RWPE2 (cell line): ENCODE data around the gene ZACN.

Source experiments
- ATAC-seq: fragments of 200-7000 bp; cut with Tn5 transposase; 3 replicates; pipeline ENCODE4 v1.9.1; 2021; ENCODE audit warnings: low read depth
- DNase-seq: peaks from one replicate; pipeline ENCODE4 v3.0.0-alpha.2; 2020; ENCODE audit warnings: low spot score
- H3K27ac ChIP-seq: fragments of 450-650 bp; 2 replicates; pipeline ENCODE4 v1.5.1; 2017; ENCODE audit warnings: mild to moderate bottlenecking; ENCODE audit not compliant: poor library complexity, severe bottlenecking
- H3K27me3 ChIP-seq: fragments of 250-450 bp; sonication (Bioruptor Pico); 2 replicates; pipeline ENCODE4 v1.5.1; 2021; ENCODE audit warnings: mild to moderate bottlenecking, moderate library complexity; ENCODE audit not compliant: insufficient read depth, poor library complexity, severe bottlenecking
- H3K36me3 ChIP-seq: fragments of 250-450 bp; sonication (Bioruptor Pico); 2 replicates; pipeline ENCODE4 v1.5.1; 2020; ENCODE audit warnings: low read depth, mild to moderate bottlenecking, moderate library complexity
- H3K4me1 ChIP-seq: fragments of 250-450 bp; sonication (Bioruptor Pico); 2 replicates; pipeline ENCODE4 v1.5.1; 2021; ENCODE audit warnings: mild to moderate bottlenecking, moderate library complexity; ENCODE audit not compliant: insufficient read depth, poor library complexity, severe bottlenecking
- H3K4me3 ChIP-seq: fragments of 250-450 bp; sonication (Bioruptor Pico); 2 replicates; pipeline ENCODE4 v1.5.1; 2021; ENCODE audit warnings: mild to moderate bottlenecking, moderate library complexity; ENCODE audit not compliant: severe bottlenecking
- H3K9me3 ChIP-seq: fragments of 250-450 bp; sonication (Bioruptor Pico); 2 replicates; pipeline ENCODE4 v1.5.1; 2021; ENCODE audit warnings: mild to moderate bottlenecking, moderate library complexity; ENCODE audit not compliant: severe bottlenecking
- TF ChIP-seq, protein P1 (sequence below): fragments of 450-650 bp; IDR thresholded peaks from one replicate; pipeline ENCODE4 v1.5.1; 2017; ENCODE audit warnings: mild to moderate bottlenecking, moderate library complexity; ENCODE audit not compliant: poor library complexity, severe bottlenecking

ZACN gene

DNA sequence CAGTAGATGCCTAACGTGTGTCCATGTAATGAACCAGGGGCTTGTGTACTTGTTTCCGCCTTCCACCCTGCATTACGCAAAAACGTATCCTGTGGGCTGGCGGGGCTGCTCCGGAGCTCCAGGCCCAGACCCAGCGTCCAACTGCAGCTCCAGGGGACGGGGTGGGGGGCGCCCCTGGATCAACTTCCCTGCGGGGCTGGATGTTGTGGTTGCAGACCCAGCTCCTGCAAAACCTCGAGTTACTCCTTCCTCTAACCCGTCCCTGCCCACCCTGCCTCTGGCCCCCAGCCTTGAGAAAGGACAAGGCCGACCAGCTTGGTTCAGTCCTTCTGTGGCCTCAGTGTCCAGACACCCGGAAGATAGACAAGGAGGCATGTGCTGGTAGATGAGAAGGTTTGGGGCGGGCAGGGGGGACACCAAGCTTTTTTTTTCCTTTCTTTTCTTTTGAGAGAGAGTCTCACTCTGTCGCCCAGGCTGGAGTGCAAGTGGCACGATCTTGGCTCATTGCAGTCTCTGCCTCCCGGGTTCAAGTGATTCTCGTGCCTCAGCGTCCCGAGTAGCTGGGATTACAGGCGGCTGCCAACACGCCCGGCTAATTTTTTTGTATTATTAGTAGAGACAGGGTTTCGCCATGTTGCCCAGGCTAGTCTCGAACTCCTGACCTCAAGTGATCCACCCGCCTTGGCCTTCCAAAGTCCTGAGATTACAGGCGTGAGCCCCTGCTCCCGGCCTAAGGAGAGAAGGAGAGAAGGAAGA is 25.3 kb downstream of the ZACN start:
- no peaks in the 10 kb centered on the region for H3K27me3 ChIP-seq
- H3K27ac ChIP-seq: peak overlapping the region; percentile 24
- no peak for DNase-seq
- TF ChIP-seq, protein P1, sequence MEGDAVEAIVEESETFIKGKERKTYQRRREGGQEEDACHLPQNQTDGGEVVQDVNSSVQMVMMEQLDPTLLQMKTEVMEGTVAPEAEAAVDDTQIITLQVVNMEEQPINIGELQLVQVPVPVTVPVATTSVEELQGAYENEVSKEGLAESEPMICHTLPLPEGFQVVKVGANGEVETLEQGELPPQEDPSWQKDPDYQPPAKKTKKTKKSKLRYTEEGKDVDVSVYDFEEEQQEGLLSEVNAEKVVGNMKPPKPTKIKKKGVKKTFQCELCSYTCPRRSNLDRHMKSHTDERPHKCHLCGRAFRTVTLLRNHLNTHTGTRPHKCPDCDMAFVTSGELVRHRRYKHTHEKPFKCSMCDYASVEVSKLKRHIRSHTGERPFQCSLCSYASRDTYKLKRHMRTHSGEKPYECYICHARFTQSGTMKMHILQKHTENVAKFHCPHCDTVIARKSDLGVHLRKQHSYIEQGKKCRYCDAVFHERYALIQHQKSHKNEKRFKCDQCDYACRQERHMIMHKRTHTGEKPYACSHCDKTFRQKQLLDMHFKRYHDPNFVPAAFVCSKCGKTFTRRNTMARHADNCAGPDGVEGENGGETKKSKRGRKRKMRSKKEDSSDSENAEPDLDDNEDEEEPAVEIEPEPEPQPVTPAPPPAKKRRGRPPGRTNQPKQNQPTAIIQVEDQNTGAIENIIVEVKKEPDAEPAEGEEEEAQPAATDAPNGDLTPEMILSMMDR: no peak
- peaks cover 30% of the 10 kb centered on the region for H3K36me3 ChIP-seq
- ATAC-seq: no peak
- H3K4me3 ChIP-seq: peak overlapping the region; percentile 73
- H3K9me3 ChIP-seq: no peaks in the 10 kb centered on the region
- peaks cover 6% of the 10 kb centered on the region for H3K4me1 ChIP-seq

DNA sequence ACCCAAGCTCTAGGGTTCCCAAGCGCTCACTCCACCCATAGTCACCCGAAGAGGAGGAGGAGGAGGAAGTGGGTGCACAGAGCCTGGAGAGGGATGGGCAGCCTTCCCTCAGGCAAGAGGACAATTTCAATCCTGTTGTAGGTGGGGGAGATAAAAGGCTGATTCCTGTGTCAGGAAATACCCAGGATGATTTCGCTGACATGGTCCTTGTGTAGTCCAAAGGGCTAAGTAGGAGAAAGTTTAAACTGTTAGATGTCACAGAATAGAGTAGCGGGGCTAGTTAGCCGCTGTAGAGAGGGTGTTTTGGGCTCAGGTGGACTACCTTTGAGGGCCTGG is 25.9 kb downstream of the ZACN start:
- DNase-seq: no peak
- peaks cover 6% of the 10 kb centered on the region for H3K4me1 ChIP-seq
- no peak overlapping the region for H3K27ac ChIP-seq
- no peak for ATAC-seq
- H3K36me3 ChIP-seq: peaks cover 24% of the 10 kb centered on the region
- no peaks in the 10 kb centered on the region for H3K9me3 ChIP-seq
- no peaks in the 10 kb centered on the region for H3K27me3 ChIP-seq
- H3K4me3 ChIP-seq: no peak overlapping the region
- TF ChIP-seq, protein P1: no peak

DNA sequence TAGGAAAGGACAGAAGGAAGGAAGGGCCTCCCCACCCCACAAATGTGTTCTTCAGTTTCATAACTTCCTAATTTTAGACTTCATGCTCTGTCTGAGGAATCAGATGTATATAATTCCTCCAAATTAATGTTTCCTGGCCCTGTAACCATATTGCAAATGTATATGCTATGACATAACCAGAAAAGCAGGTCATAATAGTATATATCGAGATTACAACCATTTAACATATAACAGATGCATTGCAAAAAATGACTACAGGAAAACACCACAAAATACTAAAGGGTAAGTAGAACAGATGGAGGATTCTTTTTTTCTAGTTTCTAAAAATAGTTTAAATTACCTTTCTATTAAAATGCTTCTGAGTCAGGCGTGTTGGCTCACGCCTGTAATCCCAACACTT is 27.7 kb downstream of the ZACN start:
- Histone ChIP-seq H3K9me3 (no peaks in the 10 kb centered on the region), H3K27ac (no peak overlapping the region), H3K4me3 (no peak overlapping the region), H3K36me3 (peaks cover 9% of the 10 kb centered on the region), H3K27me3 (no peaks in the 10 kb centered on the region), H3K4me1 (peaks cover 6% of the 10 kb centered on the region)
- TF ChIP-seq, protein P1: no peak
- ATAC-seq: no peak
- DNase-seq: no peak

DNA sequence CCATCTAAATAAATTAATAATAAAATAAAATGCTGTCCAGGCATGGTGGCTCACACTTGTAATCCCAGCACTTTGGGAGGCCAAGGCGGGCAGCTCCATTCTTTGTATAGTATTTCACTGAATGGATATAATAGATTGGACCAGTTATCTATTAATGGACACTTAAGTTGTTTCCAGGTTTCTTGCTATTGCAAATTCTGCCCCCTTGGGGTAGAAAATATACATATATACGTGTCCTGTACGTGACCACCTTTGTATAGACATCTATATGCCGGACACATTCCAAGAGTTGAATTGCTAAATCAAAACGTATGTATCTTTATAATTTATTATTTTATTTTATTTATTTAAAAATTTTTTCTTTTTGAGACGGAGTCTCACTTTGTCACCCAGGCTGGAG is 28.5 kb downstream of the ZACN start:
- TF ChIP-seq, protein P1: no peak
- no peak for ATAC-seq
- H3K27ac ChIP-seq: no peak overlapping the region
- H3K4me3 ChIP-seq: no peak overlapping the region
- H3K9me3 ChIP-seq: no peaks in the 10 kb centered on the region
- no peaks in the 10 kb centered on the region for H3K27me3 ChIP-seq
- peaks cover 6% of the 10 kb centered on the region for H3K4me1 ChIP-seq
- peaks cover under 1% of the 10 kb centered on the region; the same call in 1 of the 2 replicates for H3K36me3 ChIP-seq
- DNase-seq: no peak

DNA sequence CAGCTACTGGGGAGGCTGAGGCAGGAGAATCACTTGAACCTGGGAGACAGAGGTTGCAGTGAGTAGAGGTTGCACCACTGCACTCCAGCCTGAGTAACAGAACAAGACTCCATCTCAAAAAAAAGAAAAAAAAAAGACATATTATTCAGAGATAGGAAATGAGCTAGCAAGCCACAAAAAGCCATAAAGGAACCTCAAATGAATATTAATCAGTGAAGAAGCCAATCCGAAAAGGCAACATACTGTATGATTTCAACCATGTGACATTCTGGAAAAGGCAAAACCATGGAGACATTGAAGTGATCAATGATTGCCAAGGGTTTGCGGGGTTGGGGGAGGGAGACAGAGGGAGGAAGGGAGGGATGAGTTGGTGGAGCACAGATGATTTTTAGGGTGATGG is 33.0 kb downstream of the ZACN start:
- no peak for ATAC-seq
- Histone ChIP-seq H3K27me3 (no peaks in the 10 kb centered on the region), H3K27ac (no peak overlapping the region), H3K4me3 (no peak overlapping the region), H3K9me3 (no peaks in the 10 kb centered on the region), H3K4me1 (no peaks in the 10 kb centered on the region), H3K36me3 (no peaks in the 10 kb centered on the region)
- DNase-seq: no peak
- TF ChIP-seq, protein P1: no peak
